Pancreas (tissue), 10 donors: ENCODE measurements around the gene HMGB1. TPM values are rescaled to one million over a fixed set of nuclear protein-coding genes. Genes with fewer than 3 reads are reported as not detected.

Experiments
- ATAC-seq, 4 donors: fragments of 200-7000 bp; cut with Tn5 transposase; one replicate each; pipeline versions ENCODE4 v1.8.0 to v1.9.1; 2020; ENCODE audit warnings: mild to moderate bottlenecking in 4 of 4, moderate library complexity in 4 of 4
- DNase-seq, 6 donors: peaks; one replicate each; pipeline ENCODE4 v3.0.0-alpha.2; 2020
- FAIRE-seq: peaks from 2 replicates; lab custom pipeline; 2012; peaks lifted over from hg19 to GRCh38; lab: Jason Lieb, UNC
- H3K27ac ChIP-seq, 4 donors: fragments of 200-600 bp; sonication (generic); 1 replicate in 3 of 4; 2 replicates in 1 of 4; pipeline versions ENCODE4 v1.5.0 to v1.8.0; 2020
- H3K27me3 ChIP-seq, 4 donors: fragments of 200-600 bp; one replicate each; pipeline ENCODE4 v1.8.0; 2021
- H3K36me3 ChIP-seq, 3 donors: fragments of 200-600 bp; sonication (generic) in 1 of 3; one replicate each; pipeline versions ENCODE4 v1.5.0 to v1.8.0; 2020 to 2021
- H3K4me1 ChIP-seq, 3 donors: fragments of 200-600 bp; one replicate each; pipeline ENCODE4 v1.8.0; 2021
- H3K4me3 ChIP-seq, 4 donors: fragments of 200-600 bp; sonication (generic) in 2 of 4; one replicate each; pipeline versions ENCODE4 v1.5.0 to v1.8.0; 2020 to 2021
- H3K9me3 ChIP-seq, 4 donors: fragments of 200-600 bp; one replicate each; pipeline ENCODE4 v1.8.0; 2021
- CTCF ChIP-seq, 4 donors: fragments of 200-600 bp; sonication (generic) in 3 of 4; IDR thresholded peaks; one replicate each; pipeline versions ENCODE4 v1.5.0 to v1.8.0; 2021; ENCODE audit warnings: antibody characterized with exemption in 4 of 4
- WGBS, 2 donors: extraction: QIAGEN DNeasy Blood & Tissue Kit; methylation state at CpG; one replicate each; pipeline ENCODE4 v1.1.7; 2013; 5-methylcytosine and 5-hydroxymethylcytosine counted together
- intact Hi-C, 3 donors: fragments of 100-400 bp; cut with DNase I; formaldehyde crosslinking; loops; one replicate each; pipeline versions ENCODE4 v1.11.1 to v1.14.2; 2022
- polyA plus RNA-seq, 2 donors: library from polyadenylated mRNA; stranded (reverse); fragments of 200-250 nt; gene quantifications; one replicate each; pipeline ENCODE4 v1.2.3, GENCODE V29; 2013
- total RNA-seq, 6 donors: library from RNA; stranded (reverse); fragmentation: NEBNext Ultra II Directional in 4 of 6; extraction: Animal tissue kit (Norgen Biotek cat#: 25700) in 4 of 6; gene quantifications; one replicate each; pipeline versions ENCODE4 v1.2.1 to v1.2.4, GENCODE V29; 2021 to 2023
- donor health status: healthy with polysubstance abuse.
- donor health status: DM: no; HTN: no; CAD: no; lungs with moderate emphysema.
- donor health status: DM: no; HTN: no; CAD: no.
- donor health status: control.
- donor health status: control.
- donor health status: Bipolar disorder and iron deficiency.
- donor health status: DM: yes; HTN: yes; CAD: no.
- donor health status: DM: no; HTN: no; CAD: no.
- donor health status: DM: no; HTN: no; CAD: no.
- donor health status: DM: yes; HTN: yes; CAD: no.

Gene HMGB1
- total and polyA plus RNA-seq, 8 donors: 53.5 to 196 (median 97.5) TPM

- no peaks in the 10 kb centered on the region for H3K36me3 ChIP-seq
- DNase-seq: no peak
- no peak for FAIRE-seq
- intact Hi-C loops: no loop called here
- TF ChIP-seq CTCF (IDR thresholded peaks at IDR 0.05): no peak
- no peaks in the 10 kb centered on the region for H3K27me3 ChIP-seq
- H3K4me3 ChIP-seq: no peak overlapping the region
- H3K4me1 ChIP-seq: peaks cover 0 to 3% (median 0%) of the 10 kb centered on the region in 3 donors
- no peaks in the 10 kb centered on the region for H3K9me3 ChIP-seq
- no peak overlapping the region for H3K27ac ChIP-seq
- no peak for ATAC-seq
- 83 to 89% methylated on average over 13 of the region's 13 CpGs for WGBS, 2 donors
Observed at GRCh38 chr13:30409886-30410704, 55.6 kb downstream of the HMGB1 start.

GRCh38 chr13:30408319-30409101 lies 57.2 kb downstream of the HMGB1 start:
- H3K4me3 ChIP-seq: peak overlapping the region in 2 of 4 donors; percentile 12 to 30
- H3K27ac ChIP-seq: peak overlapping the region; percentile 24 to 72 (median 68)
- H3K9me3 ChIP-seq: no peaks in the 10 kb centered on the region
- DNase-seq (peak; percentile 92 to 98 (median 98)), FAIRE-seq (no peak), ATAC-seq (peak; percentile 95 to 98 (median 96))
- H3K27me3 ChIP-seq: no peaks in the 10 kb centered on the region
- intact Hi-C loops: no loop called here
- peaks cover 0 to 3% (median 0%) of the 10 kb centered on the region in 3 donors for H3K4me1 ChIP-seq
- peak; percentile 67 to 85 (median 78) for TF ChIP-seq CTCF (IDR thresholded peaks at IDR 0.05)
- H3K36me3 ChIP-seq: no peaks in the 10 kb centered on the region
- 17 to 24% methylated on average over 33 to 51 of the region's 51 CpGs for WGBS, 2 donors

GRCh38 chr13:30406779-30407416 lies 58.8 kb downstream of the HMGB1 start:
- DNase-seq (no peak), FAIRE-seq (no peak), ATAC-seq (no peak)
- peaks cover 0 to 3% (median 0%) of the 10 kb centered on the region in 3 donors for H3K4me1 ChIP-seq
- no peaks in the 10 kb centered on the region for H3K36me3 ChIP-seq
- no peaks in the 10 kb centered on the region for H3K27me3 ChIP-seq
- intact Hi-C loops: no loop called here
- no peak overlapping the region for H3K27ac ChIP-seq
- 91 to 94% methylated on average over 8 of the region's 8 CpGs for WGBS, 2 donors
- no peak overlapping the region for H3K4me3 ChIP-seq
- no peaks in the 10 kb centered on the region for H3K9me3 ChIP-seq
- TF ChIP-seq CTCF (IDR thresholded peaks at IDR 0.05): no peak

Other genes with a start within 250 kb of the HMGB1 start
- 1 to 10 TPM; 2.4 to 9.3 (median 3.7) TPM for gene KATNAL1, start 158.4 kb downstream of the HMGB1 start, total RNA-seq
- gene KATNAL1, start 158.4 kb downstream of the HMGB1 start, polyA plus RNA-seq: 1 to 10 TPM; 1.1 to 2.2 TPM
- gene UBE2L5, start 43.4 kb downstream of the HMGB1 start, total RNA-seq: not detected
- gene UBE2L5, start 43.4 kb downstream of the HMGB1 start, polyA plus RNA-seq: under 1 TPM in 1 of 2 donors, not detected in 1; 0.02 TPM
- 1 to 10 TPM; 3.5 to 8.7 (median 7.0) TPM for gene USPL1, start 152.0 kb upstream of the HMGB1 start, total RNA-seq
- 10 to 100 TPM in 1 of 2 donors, 1 to 10 TPM in 1; 7.5 to 13.1 TPM for gene USPL1, start 152.0 kb upstream of the HMGB1 start, polyA plus RNA-seq